Measurements from ENCODE around the gene TNS3. TPM values are rescaled to one million over a fixed set of nuclear protein-coding genes. Genes with fewer than 3 reads are reported as not detected.

The TNS3 gene
- total and polyA plus RNA-seq, 4 donors, result 58.6 to 117 (median 74.7) TPM

GRCh38 chr7:47440320-47440719 is 141.6 kb downstream of the TNS3 start:
- Histone ChIP-seq H3K9me3 (ENCODE audit: control insufficient read depth, insufficient read depth, low read length) (no peaks in the 10 kb centered on the region), H3K4me1 (ENCODE audit: control insufficient read depth, insufficient read depth, low read length) (peaks cover 15% of the 10 kb centered on the region), H3K4me3 (ENCODE audit: low read depth, low read length) (no peak overlapping the region), H3K36me3 (ENCODE audit: control insufficient read depth, insufficient read depth, low read length) (peaks cover 26% of the 10 kb centered on the region), H3K27me3 (ENCODE audit: control insufficient read depth, insufficient read depth, low read length) (no peaks in the 10 kb centered on the region), H3K27ac (ENCODE audit: low read depth, low read length) (no peak overlapping the region)
- WGBS (ENCODE audit: insufficient coverage), result 100% methylated on average over 1 of the region's 1 CpG
- DNase-seq (ENCODE audit: low read depth in 4 of 6, low spot score in 6 of 6), result no peak

GRCh38 chr7:47439181-47439667 is 142.7 kb downstream of the TNS3 start:
- H3K4me1 ChIP-seq (ENCODE audit: control insufficient read depth, insufficient read depth, low read length), result peaks cover 12% of the 10 kb centered on the region
- H3K4me3 ChIP-seq (ENCODE audit: low read depth, low read length), result no peak overlapping the region
- no peaks in the 10 kb centered on the region for H3K9me3 ChIP-seq (ENCODE audit: control insufficient read depth, insufficient read depth, low read length)
- DNase-seq (ENCODE audit: low read depth in 4 of 6, low spot score in 6 of 6), result no peak
- no peaks in the 10 kb centered on the region for H3K27me3 ChIP-seq (ENCODE audit: control insufficient read depth, insufficient read depth, low read length)
- no peak overlapping the region for H3K27ac ChIP-seq (ENCODE audit: low read depth, low read length)
- peaks cover 30% of the 10 kb centered on the region for H3K36me3 ChIP-seq (ENCODE audit: control insufficient read depth, insufficient read depth, low read length)
- WGBS (ENCODE audit: insufficient coverage), result 93% methylated on average over 15 of the region's 17 CpGs

- H3K27me3 ChIP-seq (ENCODE audit: control insufficient read depth, insufficient read depth, low read length), result no peaks in the 10 kb centered on the region
These were observed 143.4 kb downstream of the TNS3 start for GRCh38 chr7:47438411-47439029.

GRCh38 chr7:47435889-47436312 is 146.0 kb downstream of the TNS3 start:
- Histone ChIP-seq H3K4me3 (ENCODE audit: low read depth, low read length) (no peak overlapping the region), H3K27ac (ENCODE audit: low read depth, low read length) (no peak overlapping the region), H3K9me3 (ENCODE audit: control insufficient read depth, insufficient read depth, low read length) (no peaks in the 10 kb centered on the region), H3K36me3 (ENCODE audit: control insufficient read depth, insufficient read depth, low read length) (peaks cover 35% of the 10 kb centered on the region), H3K4me1 (ENCODE audit: control insufficient read depth, insufficient read depth, low read length) (peaks cover 11% of the 10 kb centered on the region), H3K27me3 (ENCODE audit: control insufficient read depth, insufficient read depth, low read length) (no peaks in the 10 kb centered on the region)
- 24% methylated on average over 3 of the region's 5 CpGs for WGBS (ENCODE audit: insufficient coverage)
- DNase-seq (ENCODE audit: low read depth in 4 of 6, low spot score in 6 of 6), result peak in 4 of 6 donors; percentile 42 to 86 (median 65)

More at GRCh38 chr7:47438411-47439029, 143.4 kb downstream of the TNS3 start:
- 94% methylated on average over 4 of the region's 5 CpGs for whole genome bisulfite sequencing (ENCODE audit: insufficient coverage)
- H3K36me3 ChIP-seq (ENCODE audit: control insufficient read depth, insufficient read depth, low read length), result peaks cover 34% of the 10 kb centered on the region
- H3K27ac ChIP-seq (ENCODE audit: low read depth, low read length), result no peak overlapping the region
- DNase-seq (ENCODE audit: low read depth in 4 of 6, low spot score in 6 of 6), result no peak
- H3K9me3 ChIP-seq (ENCODE audit: control insufficient read depth, insufficient read depth, low read length), result no peaks in the 10 kb centered on the region
- H3K4me3 ChIP-seq (ENCODE audit: low read depth, low read length), result no peak overlapping the region
- H3K4me1 ChIP-seq (ENCODE audit: control insufficient read depth, insufficient read depth, low read length), result peaks cover 11% of the 10 kb centered on the region

- no peak for DNase-seq (ENCODE audit: low read depth in 4 of 6, low spot score in 6 of 6)
- H3K36me3 ChIP-seq (ENCODE audit: control insufficient read depth, insufficient read depth, low read length), result peaks cover 15% of the 10 kb centered on the region
- no peaks in the 10 kb centered on the region for H3K9me3 ChIP-seq (ENCODE audit: control insufficient read depth, insufficient read depth, low read length)
- H3K27me3 ChIP-seq (ENCODE audit: control insufficient read depth, insufficient read depth, low read length), result no peaks in the 10 kb centered on the region
- whole genome bisulfite sequencing (ENCODE audit: insufficient coverage), result no CpG with 5 or more reads among the region's 2 CpGs
- no peak overlapping the region for H3K4me3 ChIP-seq (ENCODE audit: low read depth, low read length)
- peaks cover 9% of the 10 kb centered on the region for H3K4me1 ChIP-seq (ENCODE audit: control insufficient read depth, insufficient read depth, low read length)
- no peak overlapping the region for H3K27ac ChIP-seq (ENCODE audit: low read depth, low read length)
These were observed 148.4 kb downstream of the TNS3 start for GRCh38 chr7:47433564-47433895.

GRCh38 chr7:47432671-47433563 is 149.0 kb downstream of the TNS3 start:
- H3K27ac ChIP-seq (ENCODE audit: low read depth, low read length), result peak overlapping the region; percentile 16
- H3K36me3 ChIP-seq (ENCODE audit: control insufficient read depth, insufficient read depth, low read length), result peaks cover 9% of the 10 kb centered on the region
- H3K4me3 ChIP-seq (ENCODE audit: low read depth, low read length), result no peak overlapping the region
- peak in 1 of 6 donors; percentile 23 for DNase-seq (ENCODE audit: low read depth in 4 of 6, low spot score in 6 of 6)
- no peaks in the 10 kb centered on the region for H3K27me3 ChIP-seq (ENCODE audit: control insufficient read depth, insufficient read depth, low read length)
- H3K9me3 ChIP-seq (ENCODE audit: control insufficient read depth, insufficient read depth, low read length), result no peaks in the 10 kb centered on the region
- WGBS (ENCODE audit: insufficient coverage), result 88% methylated on average over 13 of the region's 17 CpGs
- peaks cover 15% of the 10 kb centered on the region for H3K4me1 ChIP-seq (ENCODE audit: control insufficient read depth, insufficient read depth, low read length)

GRCh38 chr7:47430422-47430821 is 151.5 kb downstream of the TNS3 start:
- DNase-seq (ENCODE audit: low read depth in 4 of 6, low spot score in 6 of 6), result no peak
- H3K27me3 ChIP-seq (ENCODE audit: control insufficient read depth, insufficient read depth, low read length), result no peaks in the 10 kb centered on the region
- H3K9me3 ChIP-seq (ENCODE audit: control insufficient read depth, insufficient read depth, low read length), result no peaks in the 10 kb centered on the region
- peaks cover 12% of the 10 kb centered on the region for H3K36me3 ChIP-seq (ENCODE audit: control insufficient read depth, insufficient read depth, low read length)
- WGBS (ENCODE audit: insufficient coverage), result 98% methylated on average over 5 of the region's 6 CpGs
- H3K4me1 ChIP-seq (ENCODE audit: control insufficient read depth, insufficient read depth, low read length), result peaks cover 23% of the 10 kb centered on the region
- no peak overlapping the region for H3K27ac ChIP-seq (ENCODE audit: low read depth, low read length)
- H3K4me3 ChIP-seq (ENCODE audit: low read depth, low read length), result no peak overlapping the region

GRCh38 chr7:47428768-47429472 is 153.0 kb downstream of the TNS3 start:
- Histone ChIP-seq H3K4me1 (ENCODE audit: control insufficient read depth, insufficient read depth, low read length) (peaks cover 23% of the 10 kb centered on the region), H3K4me3 (ENCODE audit: low read depth, low read length) (no peak overlapping the region), H3K36me3 (ENCODE audit: control insufficient read depth, insufficient read depth, low read length) (peaks cover 12% of the 10 kb centered on the region), H3K9me3 (ENCODE audit: control insufficient read depth, insufficient read depth, low read length) (no peaks in the 10 kb centered on the region), H3K27ac (ENCODE audit: low read depth, low read length) (peak overlapping the region; percentile 76), H3K27me3 (ENCODE audit: control insufficient read depth, insufficient read depth, low read length) (no peaks in the 10 kb centered on the region)
- 51% methylated on average over 3 of the region's 10 CpGs for WGBS (ENCODE audit: insufficient coverage)
- DNase-seq (ENCODE audit: low read depth in 4 of 6, low spot score in 6 of 6), result no peak

- peak overlapping the region; percentile 76 for H3K27ac ChIP-seq (ENCODE audit: low read depth, low read length)
- WGBS (ENCODE audit: insufficient coverage), result 51% methylated on average over 6 of the region's 12 CpGs
- no peaks in the 10 kb centered on the region for H3K9me3 ChIP-seq (ENCODE audit: control insufficient read depth, insufficient read depth, low read length)
- peaks cover 8% of the 10 kb centered on the region for H3K36me3 ChIP-seq (ENCODE audit: control insufficient read depth, insufficient read depth, low read length)
- H3K27me3 ChIP-seq (ENCODE audit: control insufficient read depth, insufficient read depth, low read length), result no peaks in the 10 kb centered on the region
- H3K4me1 ChIP-seq (ENCODE audit: control insufficient read depth, insufficient read depth, low read length), result peaks cover 23% of the 10 kb centered on the region
- H3K4me3 ChIP-seq (ENCODE audit: low read depth, low read length), result no peak overlapping the region
- peak in 2 of 6 donors; percentile 75 to 83 for DNase-seq (ENCODE audit: low read depth in 4 of 6, low spot score in 6 of 6)
These were observed 153.7 kb downstream of the TNS3 start for GRCh38 chr7:47428052-47428767.
